Neural progenitor cell (in vitro differentiated cells): ENCODE measurements around the gene LMO1. TPM values are rescaled to one million over a fixed set of nuclear protein-coding genes. Genes with fewer than 3 reads are reported as not detected.

Source experiments
- DNase-seq: peaks from one replicate; pipeline ENCODE4 v3.0.0-alpha.2; 2016; ENCODE audit warnings: low spot score
- H2AFZ ChIP-seq: fragments of 200-600 bp; sonication (generic); replicated peaks from 2 replicates; pipeline ENCODE4 v1.6.1; 2016; ENCODE audit warnings: antibody characterized with exemption
- H3F3A ChIP-seq: fragments of 200-600 bp; sonication (generic); 2 replicates; pipeline ENCODE4 v1.6.1; 2016; ENCODE audit warnings: antibody characterized with exemption, low read depth
- H3K27ac ChIP-seq: fragments of 200-600 bp; sonication (generic); 2 replicates; pipeline ENCODE4 v1.5.1; 2016; ENCODE audit warnings: mild to moderate bottlenecking
- H3K27me3 ChIP-seq: fragments of 200-600 bp; sonication (generic); 2 replicates; pipeline ENCODE4 v1.6.1; 2016; ENCODE audit warnings: mild to moderate bottlenecking, moderate library complexity
- H3K36me3 ChIP-seq: fragments of 200-600 bp; sonication (generic); 2 replicates; pipeline ENCODE4 v1.5.1; 2016
- H3K4me1 ChIP-seq: fragments of 200-600 bp; sonication (generic); 2 replicates; pipeline ENCODE4 v1.6.1; 2016; ENCODE audit warnings: mixed run types
- H3K4me2 ChIP-seq: fragments of 200-600 bp; sonication (generic); 2 replicates; pipeline ENCODE4 v1.6.1; 2016
- H3K4me3 ChIP-seq: fragments of 200-600 bp; sonication (generic); 2 replicates; pipeline ENCODE4 v1.5.1; 2016
- H3K79me2 ChIP-seq: fragments of 200-600 bp; sonication (generic); 2 replicates; pipeline ENCODE4 v1.6.1; 2016; ENCODE audit warnings: low read depth
- H3K9ac ChIP-seq: fragments of 200-600 bp; sonication (generic); 2 replicates; pipeline ENCODE4 v1.6.1; 2016
- H3K9me3 ChIP-seq: fragments of 200-600 bp; sonication (generic); 2 replicates; pipeline ENCODE4 v1.5.1; 2016; ENCODE audit warnings: low read depth
- H4K20me1 ChIP-seq: fragments of 200-600 bp; sonication (generic); 2 replicates; pipeline ENCODE4 v1.6.1; 2016; ENCODE audit warnings: low read depth
- H3K27ac Mint-ChIP-seq: 3 replicates; pipeline ENCODE4 v1.8.0; 2021; ENCODE audit warnings: mixed read lengths
- H3K27me3 Mint-ChIP-seq: 2 replicates; pipeline ENCODE4 v1.8.0; 2022; ENCODE audit warnings: low read depth, mild to moderate bottlenecking, inconsistent platforms, moderate library complexity, mixed read lengths; ENCODE audit not compliant: insufficient read depth
- H3K36me3 Mint-ChIP-seq: 3 replicates; pipeline ENCODE4 v1.8.0; 2021; ENCODE audit warnings: mixed read lengths
- H3K4me1 Mint-ChIP-seq: 3 replicates; pipeline ENCODE4 v1.8.0; 2021; ENCODE audit warnings: mixed read lengths
- H3K4me3 Mint-ChIP-seq: 3 replicates; pipeline ENCODE4 v1.8.0; 2021; ENCODE audit warnings: mild to moderate bottlenecking, moderate library complexity, mixed read lengths
- H3K9me3 Mint-ChIP-seq: 3 replicates; pipeline ENCODE4 v1.8.0; 2020; ENCODE audit warnings: mixed read lengths
- EZH2 ChIP-seq: fragments of 200-600 bp; sonication (generic); IDR thresholded peaks from 2 replicates; pipeline ENCODE4 v1.6.1; 2017; ENCODE audit warnings: antibody characterized with exemption, mild to moderate bottlenecking, moderate library complexity
- EZH2phosphoT487 ChIP-seq: fragments of 200-600 bp; sonication (generic); IDR thresholded peaks from 2 replicates; pipeline ENCODE4 v1.6.1; 2017; ENCODE audit warnings: antibody characterized with exemption
- total RNA-seq: library from RNA; depleted of rRNA; stranded (reverse); fragments of >200 nt; gene quantifications from 2 replicates; pipeline ENCODE4 v1.2.3, GENCODE V29; 2015; ENCODE audit warnings: low replicate concordance
- TF ChIP-seq, protein P1 (sequence below): fragments of 200-600 bp; sonication (generic); IDR thresholded peaks from 2 replicates; pipeline ENCODE4 v1.5.1; 2017; ENCODE audit warnings: antibody characterized with exemption, mild to moderate bottlenecking

LMO1 gene
- total RNA-seq, 1 donor from 2014 or later: 2.9 TPM

DNA sequence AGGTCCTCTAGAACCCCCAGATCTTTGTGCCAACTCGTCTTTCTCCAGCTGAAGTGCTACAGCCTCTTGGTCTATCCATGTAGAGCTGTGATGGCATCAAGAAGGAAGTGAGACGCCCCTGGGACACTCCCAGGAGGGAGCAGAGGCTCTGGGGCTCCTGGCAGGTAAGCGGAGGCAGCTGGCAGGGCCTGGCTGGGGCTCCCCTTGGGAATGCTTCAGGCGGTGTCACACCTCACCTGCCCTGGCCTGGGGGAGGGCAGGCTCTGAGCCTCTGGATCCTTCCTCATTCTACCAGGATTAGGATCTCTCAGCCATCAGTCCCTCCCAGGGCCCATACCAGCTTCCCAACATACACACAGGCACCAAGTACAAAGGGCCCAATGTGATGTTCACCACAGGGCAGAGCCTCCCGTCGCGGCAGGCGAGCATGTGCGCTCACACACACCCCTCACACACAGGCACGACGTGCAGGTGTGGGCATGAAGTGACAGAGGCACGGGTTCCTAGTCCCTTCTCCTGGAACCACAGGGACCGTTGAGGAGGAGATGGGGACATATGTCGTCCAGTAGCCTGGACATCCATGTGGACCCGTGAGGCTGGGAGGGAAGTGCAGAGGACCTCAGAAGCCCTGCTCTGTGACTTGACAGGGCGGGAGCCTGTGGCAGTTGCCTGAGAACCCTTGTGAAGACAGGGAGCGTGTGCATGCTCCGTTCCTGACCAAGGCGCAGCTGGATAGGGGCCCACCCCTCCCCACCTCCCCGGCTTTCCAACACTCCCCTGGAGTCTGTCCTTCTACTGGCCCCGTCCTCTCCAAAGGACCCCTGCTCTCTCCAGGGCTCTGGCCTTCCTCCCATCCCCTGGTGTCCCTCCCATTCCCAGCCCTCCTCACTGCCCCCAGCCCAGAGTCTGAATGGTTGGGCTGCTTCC is 32.5 kb downstream of the LMO1 start:
- peak overlapping the region; percentile 37 for H3K27ac Mint-ChIP-seq
- H3K4me1 Mint-ChIP-seq: peaks cover 33% of the 10 kb centered on the region
- peaks cover 9% of the 10 kb centered on the region for H3K79me2 ChIP-seq
- peaks cover 9% of the 10 kb centered on the region for H3K27me3 Mint-ChIP-seq
- no peaks in the 10 kb centered on the region for H3K27me3 ChIP-seq
- peaks cover 23% of the 10 kb centered on the region for H3K4me1 ChIP-seq
- no peaks in the 10 kb centered on the region for H3K9me3 ChIP-seq
- no peak for DNase-seq
- no peak overlapping the region for H3K4me3 Mint-ChIP-seq
- H3K9me3 Mint-ChIP-seq: no peaks in the 10 kb centered on the region
- no peaks in the 10 kb centered on the region for H4K20me1 ChIP-seq
- H3K4me2 ChIP-seq: no peak overlapping the region
- no peak overlapping the region for H3K9ac ChIP-seq
- no peaks in the 10 kb centered on the region for H3K36me3 Mint-ChIP-seq
- H3F3A ChIP-seq: peaks cover 26% of the 10 kb centered on the region
- H3K27ac ChIP-seq: no peak overlapping the region
- TF ChIP-seq, protein P1, sequence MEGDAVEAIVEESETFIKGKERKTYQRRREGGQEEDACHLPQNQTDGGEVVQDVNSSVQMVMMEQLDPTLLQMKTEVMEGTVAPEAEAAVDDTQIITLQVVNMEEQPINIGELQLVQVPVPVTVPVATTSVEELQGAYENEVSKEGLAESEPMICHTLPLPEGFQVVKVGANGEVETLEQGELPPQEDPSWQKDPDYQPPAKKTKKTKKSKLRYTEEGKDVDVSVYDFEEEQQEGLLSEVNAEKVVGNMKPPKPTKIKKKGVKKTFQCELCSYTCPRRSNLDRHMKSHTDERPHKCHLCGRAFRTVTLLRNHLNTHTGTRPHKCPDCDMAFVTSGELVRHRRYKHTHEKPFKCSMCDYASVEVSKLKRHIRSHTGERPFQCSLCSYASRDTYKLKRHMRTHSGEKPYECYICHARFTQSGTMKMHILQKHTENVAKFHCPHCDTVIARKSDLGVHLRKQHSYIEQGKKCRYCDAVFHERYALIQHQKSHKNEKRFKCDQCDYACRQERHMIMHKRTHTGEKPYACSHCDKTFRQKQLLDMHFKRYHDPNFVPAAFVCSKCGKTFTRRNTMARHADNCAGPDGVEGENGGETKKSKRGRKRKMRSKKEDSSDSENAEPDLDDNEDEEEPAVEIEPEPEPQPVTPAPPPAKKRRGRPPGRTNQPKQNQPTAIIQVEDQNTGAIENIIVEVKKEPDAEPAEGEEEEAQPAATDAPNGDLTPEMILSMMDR: no peak
- no peak for TF ChIP-seq EZH2
- no peak for TF ChIP-seq EZH2phosphoT487
- H3K4me3 ChIP-seq: no peak overlapping the region
- H3K36me3 ChIP-seq: no peaks in the 10 kb centered on the region
- H2AFZ ChIP-seq: no peak overlapping the region

DNA sequence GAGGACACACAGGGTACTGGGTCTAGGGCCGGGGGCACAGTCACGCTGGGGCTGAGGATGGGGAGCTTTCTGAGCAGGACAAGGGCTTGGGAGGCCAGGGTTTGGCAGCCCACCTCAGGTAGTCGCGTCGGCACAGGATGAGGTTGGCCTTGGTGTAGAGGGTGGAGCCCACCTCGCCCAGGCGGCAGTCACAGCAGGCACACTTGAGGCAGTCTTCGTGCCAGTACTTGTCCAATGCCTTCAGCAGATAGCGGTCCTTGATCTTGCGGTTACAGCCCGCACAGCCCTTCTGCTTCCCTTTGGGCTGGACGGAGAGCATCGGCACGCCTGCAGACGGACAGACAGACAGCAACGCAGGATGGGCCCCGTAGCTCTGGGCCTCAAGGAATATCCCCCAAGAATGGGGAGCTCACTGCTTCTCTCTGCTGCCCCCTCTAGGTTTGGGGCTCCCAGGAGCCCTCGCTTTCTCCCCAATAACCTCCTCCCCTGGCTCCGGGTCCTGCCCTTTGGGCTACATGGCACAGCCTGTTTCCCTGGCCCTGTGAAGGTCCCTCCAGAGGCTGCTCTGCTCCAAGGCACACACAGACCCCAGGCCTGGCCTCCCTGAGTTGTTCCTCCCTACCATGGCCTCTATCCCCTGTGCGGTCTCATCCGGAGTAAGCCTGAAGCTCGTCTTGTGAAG is 33.4 kb downstream of the LMO1 start:
- peak overlapping the region; percentile 10 for H3K27ac Mint-ChIP-seq
- Histone ChIP-seq H3K27me3 (no peaks in the 10 kb centered on the region), H3F3A (peaks cover 26% of the 10 kb centered on the region), H2AFZ (no peak overlapping the region), H3K4me3 (no peak overlapping the region), H3K36me3 (no peaks in the 10 kb centered on the region), H3K79me2 (peaks cover 3% of the 10 kb centered on the region), H3K27ac (no peak overlapping the region), H3K9ac (no peak overlapping the region), H3K4me1 (peaks cover 23% of the 10 kb centered on the region), H4K20me1 (no peaks in the 10 kb centered on the region), H3K9me3 (no peaks in the 10 kb centered on the region), H3K4me2 (no peak overlapping the region)
- H3K36me3 Mint-ChIP-seq: no peaks in the 10 kb centered on the region
- H3K4me1 Mint-ChIP-seq: peaks cover 30% of the 10 kb centered on the region
- DNase-seq: no peak
- no peak overlapping the region for H3K4me3 Mint-ChIP-seq
- no peaks in the 10 kb centered on the region for H3K9me3 Mint-ChIP-seq
- H3K27me3 Mint-ChIP-seq: peaks cover 9% of the 10 kb centered on the region
- TF ChIP-seq EZH2phosphoT487: no peak
- TF ChIP-seq, protein P1: no peak
- no peak for TF ChIP-seq EZH2

DNA sequence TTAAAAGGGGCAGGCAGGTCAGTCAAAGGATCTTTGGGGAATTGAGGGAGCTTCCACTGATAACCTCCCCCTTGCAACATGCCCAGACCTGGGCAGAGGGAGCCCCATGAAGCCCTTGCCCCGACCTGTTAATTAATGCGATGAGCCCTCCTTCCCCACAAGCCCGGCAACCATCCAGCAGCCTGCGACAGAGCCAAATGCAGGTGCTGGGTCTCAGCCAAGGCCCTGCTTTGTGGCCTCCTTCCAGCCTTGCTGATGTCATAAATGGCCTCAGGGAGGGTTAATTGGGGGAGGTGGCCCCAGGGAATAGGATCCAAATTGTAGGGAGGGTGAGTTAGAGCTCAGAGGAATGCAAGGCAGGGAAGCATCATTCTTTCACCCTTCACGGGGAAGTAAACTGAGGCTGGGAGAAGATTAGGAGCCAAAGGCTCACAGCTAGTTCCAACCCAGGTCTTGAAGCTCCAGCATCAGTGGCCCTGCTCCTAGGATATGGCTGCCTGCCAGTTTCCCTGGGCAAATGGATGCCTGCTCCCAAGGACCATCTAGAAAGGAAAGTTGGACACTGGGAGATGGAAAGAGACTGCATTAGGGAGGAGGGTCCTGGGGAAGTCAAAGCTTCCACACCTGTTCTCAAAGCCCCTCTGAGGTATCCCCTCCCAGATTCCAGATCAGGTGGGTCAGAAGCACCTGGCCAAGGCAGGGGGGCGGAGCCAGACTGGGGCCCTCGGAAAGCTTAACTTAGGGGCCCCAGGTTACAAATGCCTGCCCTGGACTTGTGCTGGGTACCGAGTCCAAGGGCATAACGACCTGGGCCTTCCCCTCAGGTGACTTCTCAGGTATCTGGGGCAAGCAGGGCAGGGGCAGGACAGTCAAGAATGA is 34.1 kb downstream of the LMO1 start:
- no peak for DNase-seq
- Histone ChIP-seq H3F3A (peaks cover 26% of the 10 kb centered on the region), H2AFZ (no peak overlapping the region), H3K4me1 (peaks cover 23% of the 10 kb centered on the region), H3K4me3 (no peak overlapping the region), H3K36me3 (no peaks in the 10 kb centered on the region), H3K9me3 (no peaks in the 10 kb centered on the region), H3K4me2 (no peak overlapping the region), H4K20me1 (no peaks in the 10 kb centered on the region), H3K9ac (no peak overlapping the region), H3K27ac (no peak overlapping the region), H3K79me2 (no peaks in the 10 kb centered on the region), H3K27me3 (no peaks in the 10 kb centered on the region)
- Mint-ChIP-seq H3K4me3 (no peak overlapping the region), H3K4me1 (peaks cover 23% of the 10 kb centered on the region), H3K27ac (no peak overlapping the region), H3K27me3 (peaks cover 11% of the 10 kb centered on the region), H3K36me3 (no peaks in the 10 kb centered on the region), H3K9me3 (no peaks in the 10 kb centered on the region)
- TF ChIP-seq EZH2phosphoT487: no peak
- no peak for TF ChIP-seq EZH2
- TF ChIP-seq, protein P1: no peak
